ENCODE data around the gene ARPC5.
A peak's percentile ranks its signal among the peaks of the same experiment; 100 is the strongest.

Gene ARPC5

DNA sequence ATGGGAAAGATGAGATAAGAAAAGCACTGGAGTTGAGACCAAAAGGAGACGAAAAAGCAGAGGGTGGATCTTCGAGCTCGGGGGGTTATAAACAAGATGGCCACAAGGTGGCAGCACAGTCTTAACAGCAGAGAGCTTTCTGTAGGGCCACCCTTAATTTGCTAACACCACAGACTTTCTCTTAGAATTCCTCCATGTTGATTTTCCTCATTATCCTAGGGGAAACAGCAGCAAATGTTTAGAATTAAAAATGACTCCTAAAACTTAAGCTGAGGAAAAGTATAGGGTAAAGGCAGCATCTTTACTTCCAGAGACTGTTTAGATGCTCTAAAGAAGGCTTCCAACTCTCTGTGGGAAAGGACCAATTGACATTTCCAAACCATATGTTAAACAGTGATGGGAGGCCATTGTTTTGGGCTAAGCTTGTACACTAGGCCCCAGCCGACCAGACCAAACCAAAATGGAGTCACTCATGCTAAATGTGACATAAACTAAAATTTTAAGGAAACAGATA, 20.0 kb upstream of the ARPC5 start:
- H3K9me3 ChIP-seq (ENCODE audit: low read length): no peaks in the 10 kb centered on the region
- H3F3A ChIP-seq (ENCODE audit: insufficient read depth, low read length): no peaks in the 10 kb centered on the region; the same call in 1 of the 2 replicates
- no peaks in the 10 kb centered on the region for H3K9me2 ChIP-seq (ENCODE audit: low read depth, low read length)
- H3K9ac ChIP-seq (ENCODE audit: low read length): no peak overlapping the region
- H4K20me1 ChIP-seq (ENCODE audit: insufficient read depth, low read length): no peaks in the 10 kb centered on the region
- no peaks in the 10 kb centered on the region for H3K36me3 ChIP-seq (ENCODE audit: insufficient read depth, low read length)
- H3K27me3 ChIP-seq (ENCODE audit: insufficient read depth, low read length): no peaks in the 10 kb centered on the region
- no peaks in the 10 kb centered on the region for H3K79me2 ChIP-seq (ENCODE audit: insufficient read depth, low read length)
- no peak overlapping the region for H3K27ac ChIP-seq (ENCODE audit: low read depth, low read length, poor library complexity, severe bottlenecking)
- no peak overlapping the region for H3K4me3 ChIP-seq (ENCODE audit: low read depth, low read length, poor library complexity, severe bottlenecking)
- TF ChIP-seq EZH2 (IDR thresholded peaks at IDR 0.05; ENCODE audit: borderline replicate concordance, low read length): no peak
- TF ChIP-seq, protein P1, sequence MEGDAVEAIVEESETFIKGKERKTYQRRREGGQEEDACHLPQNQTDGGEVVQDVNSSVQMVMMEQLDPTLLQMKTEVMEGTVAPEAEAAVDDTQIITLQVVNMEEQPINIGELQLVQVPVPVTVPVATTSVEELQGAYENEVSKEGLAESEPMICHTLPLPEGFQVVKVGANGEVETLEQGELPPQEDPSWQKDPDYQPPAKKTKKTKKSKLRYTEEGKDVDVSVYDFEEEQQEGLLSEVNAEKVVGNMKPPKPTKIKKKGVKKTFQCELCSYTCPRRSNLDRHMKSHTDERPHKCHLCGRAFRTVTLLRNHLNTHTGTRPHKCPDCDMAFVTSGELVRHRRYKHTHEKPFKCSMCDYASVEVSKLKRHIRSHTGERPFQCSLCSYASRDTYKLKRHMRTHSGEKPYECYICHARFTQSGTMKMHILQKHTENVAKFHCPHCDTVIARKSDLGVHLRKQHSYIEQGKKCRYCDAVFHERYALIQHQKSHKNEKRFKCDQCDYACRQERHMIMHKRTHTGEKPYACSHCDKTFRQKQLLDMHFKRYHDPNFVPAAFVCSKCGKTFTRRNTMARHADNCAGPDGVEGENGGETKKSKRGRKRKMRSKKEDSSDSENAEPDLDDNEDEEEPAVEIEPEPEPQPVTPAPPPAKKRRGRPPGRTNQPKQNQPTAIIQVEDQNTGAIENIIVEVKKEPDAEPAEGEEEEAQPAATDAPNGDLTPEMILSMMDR (IDR thresholded peaks at IDR 0.05; ENCODE audit: low read length): peak; percentile 80
- H2AFZ ChIP-seq (ENCODE audit: low read length): no peak overlapping the region
- no peak overlapping the region for H3K4me2 ChIP-seq (ENCODE audit: low read length)
- no peaks in the 10 kb centered on the region for H3K4me1 ChIP-seq (ENCODE audit: insufficient read depth, low read length, severe bottlenecking)

DNA sequence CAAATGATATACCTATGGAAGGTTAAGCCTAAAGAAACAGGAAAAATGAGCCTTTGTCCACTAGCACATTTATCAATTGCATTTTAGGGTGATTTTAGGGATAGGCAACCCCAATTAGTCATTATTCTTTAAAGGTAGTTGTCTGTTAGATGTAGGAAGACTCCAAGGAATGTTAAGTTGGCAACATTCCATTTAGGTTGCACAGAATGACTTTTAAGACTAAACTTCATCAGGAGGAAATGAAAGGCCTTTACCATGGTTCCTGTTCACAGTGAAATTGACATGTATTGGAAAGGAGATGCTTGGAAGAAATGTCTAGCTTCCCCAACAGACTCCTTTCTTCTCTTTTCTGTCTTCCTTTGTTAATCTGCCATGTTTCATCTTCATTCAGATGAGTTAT, 19.1 kb upstream of the ARPC5 start:
- H3K27me3 ChIP-seq (ENCODE audit: insufficient read depth, low read length): no peaks in the 10 kb centered on the region
- TF ChIP-seq, protein P1 (IDR thresholded peaks at IDR 0.05; ENCODE audit: low read length): no peak
- no peak for TF ChIP-seq EZH2 (IDR thresholded peaks at IDR 0.05; ENCODE audit: borderline replicate concordance, low read length)
- H3K4me3 ChIP-seq (ENCODE audit: low read depth, low read length, poor library complexity, severe bottlenecking): no peak overlapping the region
- no peak overlapping the region for H3K27ac ChIP-seq (ENCODE audit: low read depth, low read length, poor library complexity, severe bottlenecking)
- no peaks in the 10 kb centered on the region for H3K9me3 ChIP-seq (ENCODE audit: low read length)
- no peaks in the 10 kb centered on the region; the same call in 1 of the 2 replicates for H3F3A ChIP-seq (ENCODE audit: insufficient read depth, low read length)
- no peaks in the 10 kb centered on the region for H4K20me1 ChIP-seq (ENCODE audit: insufficient read depth, low read length)
- H3K9ac ChIP-seq (ENCODE audit: low read length): no peak overlapping the region
- no peaks in the 10 kb centered on the region for H3K79me2 ChIP-seq (ENCODE audit: insufficient read depth, low read length)
- no peaks in the 10 kb centered on the region for H3K36me3 ChIP-seq (ENCODE audit: insufficient read depth, low read length)
- no peak overlapping the region for H2AFZ ChIP-seq (ENCODE audit: low read length)
- no peaks in the 10 kb centered on the region for H3K4me1 ChIP-seq (ENCODE audit: insufficient read depth, low read length, severe bottlenecking)
- no peaks in the 10 kb centered on the region for H3K9me2 ChIP-seq (ENCODE audit: low read depth, low read length)
- no peak overlapping the region for H3K4me2 ChIP-seq (ENCODE audit: low read length)

DNA sequence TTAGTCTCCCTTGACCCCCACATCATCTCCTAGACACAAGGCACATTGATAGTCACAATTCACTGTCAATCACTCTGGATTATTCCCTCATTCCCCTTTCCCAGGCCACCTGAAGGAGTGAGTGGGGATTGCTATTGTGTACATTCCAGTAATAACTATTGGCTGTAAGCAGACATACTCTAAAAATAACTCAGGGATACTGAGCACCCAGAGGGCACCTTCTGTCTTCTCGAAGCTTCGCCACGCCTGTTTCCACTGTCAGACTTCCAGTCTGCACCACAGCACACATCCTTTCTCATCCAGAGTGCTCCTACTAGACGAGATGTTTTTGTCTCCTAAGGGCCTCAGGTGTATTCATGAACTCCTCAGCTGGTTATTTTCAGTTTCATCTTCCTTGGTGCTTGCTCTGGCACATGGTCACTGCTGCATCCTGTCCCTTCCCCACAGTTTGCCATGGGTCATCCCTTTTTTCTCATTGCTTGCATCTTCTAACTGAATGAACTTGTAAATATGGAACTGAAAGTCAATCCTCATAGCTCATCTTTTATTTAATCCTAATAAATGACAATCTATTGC, 18.4 kb upstream of the ARPC5 start:
- Histone ChIP-seq H3K4me1 (ENCODE audit: insufficient read depth, low read length, severe bottlenecking) (no peaks in the 10 kb centered on the region), H3K27me3 (ENCODE audit: insufficient read depth, low read length) (no peaks in the 10 kb centered on the region), H3K79me2 (ENCODE audit: insufficient read depth, low read length) (no peaks in the 10 kb centered on the region), H4K20me1 (ENCODE audit: insufficient read depth, low read length) (no peaks in the 10 kb centered on the region), H3K4me3 (ENCODE audit: low read depth, low read length, poor library complexity, severe bottlenecking) (no peak overlapping the region), H3K4me2 (ENCODE audit: low read length) (no peak overlapping the region), H3K9ac (ENCODE audit: low read length) (no peak overlapping the region), H3F3A (ENCODE audit: insufficient read depth, low read length) (no peaks in the 10 kb centered on the region; the same call in 1 of the 2 replicates), H3K27ac (ENCODE audit: low read depth, low read length, poor library complexity, severe bottlenecking) (no peak overlapping the region), H2AFZ (ENCODE audit: low read length) (no peak overlapping the region), H3K36me3 (ENCODE audit: insufficient read depth, low read length) (no peaks in the 10 kb centered on the region), H3K9me2 (ENCODE audit: low read depth, low read length) (no peaks in the 10 kb centered on the region), H3K9me3 (ENCODE audit: low read length) (no peaks in the 10 kb centered on the region)
- no peak for TF ChIP-seq EZH2 (IDR thresholded peaks at IDR 0.05; ENCODE audit: borderline replicate concordance, low read length)
- TF ChIP-seq, protein P1 (IDR thresholded peaks at IDR 0.05; ENCODE audit: low read length): no peak

Measured in OCI-LY1 (cell line).